Activated T-cell treated with anti-CD3 and anti-CD28 coated beads, Interleukin-2, amount 50 U/mL, for 72 hours (primary cell): ENCODE data around the gene PRDM7. TPM values are rescaled to one million over a fixed set of nuclear protein-coding genes. Genes with fewer than 3 reads are reported as not detected.

Experiments used
- ATAC-seq, 2 donors: fragments of 150-1000 bp; cut with Tn5 transposase; replicated peaks in 1 of 2; 2 replicates each; pipeline ENCODE4 v1.10.0; 2021; ENCODE audit warnings: moderate library complexity in 2 of 2, mild to moderate bottlenecking in 1 of 2
- DNase-seq, 2 donors: peaks; one replicate each; pipeline ENCODE4 v3.0.0; 2021 to 2022; ENCODE audit warnings: mixed read lengths in 1 of 2
- H3K27ac Mint-ChIP-seq: one replicate; pipeline ENCODE4 v1.8.0; 2022; ENCODE audit warnings: mild to moderate bottlenecking, moderate library complexity, mixed read lengths
- H3K27me3 Mint-ChIP-seq: one replicate; pipeline ENCODE4 v1.8.0; 2022; ENCODE audit warnings: low read depth, mixed read lengths
- H3K36me3 Mint-ChIP-seq, 2 donors: one replicate each; pipeline ENCODE4 v1.8.0; 2022; ENCODE audit warnings: mixed read lengths in 2 of 2, mild to moderate bottlenecking in 1 of 2; ENCODE audit not compliant: insufficient read depth in 2 of 2
- H3K4me1 Mint-ChIP-seq: one replicate; pipeline ENCODE4 v1.8.0; 2022; ENCODE audit warnings: low read depth, mixed read lengths
- H3K4me3 Mint-ChIP-seq, 2 donors: one replicate each; pipeline ENCODE4 v1.8.0; 2022; ENCODE audit warnings: mild to moderate bottlenecking in 2 of 2, mixed read lengths in 2 of 2, moderate library complexity in 2 of 2
- H3K9me3 Mint-ChIP-seq, 2 donors: one replicate each; pipeline ENCODE4 v1.8.0; 2022; ENCODE audit warnings: mixed read lengths in 2 of 2
- total RNA-seq, 2 donors: library from RNA; stranded (reverse); gene quantifications; one replicate each; pipeline ENCODE4 v1.2.3, GENCODE V29; 2022

PRDM7 gene
- total RNA-seq, 2 donors from 2014 or later, result not detected

DNA sequence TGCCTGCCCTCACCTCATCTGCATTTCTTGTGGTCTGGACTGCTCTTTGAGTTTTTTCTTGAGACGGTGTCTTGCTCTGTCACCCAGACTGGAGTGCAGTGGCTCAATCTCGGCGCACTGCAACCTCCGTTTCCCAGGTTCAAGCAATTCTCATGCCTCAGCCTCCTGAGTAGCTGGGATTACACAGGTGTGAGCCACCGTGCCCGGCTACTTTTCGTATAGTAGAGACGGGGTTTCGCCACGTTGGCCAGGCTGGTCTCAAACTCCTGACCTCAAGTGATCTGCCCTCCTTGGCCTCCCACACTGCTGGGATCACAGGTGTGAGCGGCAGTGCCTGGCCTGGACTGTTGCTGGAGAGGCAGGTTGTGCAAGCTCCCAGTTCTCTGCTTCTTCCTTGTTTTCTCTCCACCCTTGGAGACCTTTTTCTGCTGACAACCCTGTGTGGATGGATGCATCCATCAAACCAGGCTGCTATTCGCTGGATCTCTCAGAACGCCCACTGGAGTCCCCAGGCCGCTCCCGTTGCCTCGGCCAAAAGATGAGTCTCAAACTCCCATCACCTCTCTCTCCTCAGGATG, 35.1 kb downstream of the PRDM7 start:
- Mint-ChIP-seq H3K4me3 (no peak overlapping the region), H3K36me3 (peaks cover 0 to 2% of the 10 kb centered on the region in 2 donors), H3K27me3 (peaks cover 7% of the 10 kb centered on the region), H3K27ac (no peak overlapping the region), H3K9me3 (no peaks in the 10 kb centered on the region), H3K4me1 (peaks cover 9% of the 10 kb centered on the region)
- no peak for ATAC-seq
- DNase-seq, result no peak

GRCh38 chr16:90040152-90041023, 36.7 kb downstream of the PRDM7 start:
- H3K36me3 Mint-ChIP-seq, result peaks cover 0 to 2% of the 10 kb centered on the region in 2 donors
- H3K27me3 Mint-ChIP-seq, result no peaks in the 10 kb centered on the region
- H3K4me3 Mint-ChIP-seq, result no peak overlapping the region
- H3K27ac Mint-ChIP-seq, result no peak overlapping the region
- DNase-seq (no peak), ATAC-seq (no peak)
- no peaks in the 10 kb centered on the region for H3K4me1 Mint-ChIP-seq
- no peaks in the 10 kb centered on the region for H3K9me3 Mint-ChIP-seq

- DNase-seq, result no peak
- Mint-ChIP-seq H3K9me3 (no peaks in the 10 kb centered on the region), H3K36me3 (peaks cover 2 to 3% of the 10 kb centered on the region in 2 donors), H3K27ac (no peak overlapping the region), H3K27me3 (no peaks in the 10 kb centered on the region), H3K4me1 (no peaks in the 10 kb centered on the region), H3K4me3 (no peak overlapping the region)
- ATAC-seq, result no peak
Measured at GRCh38 chr16:90037276-90037675, 39.9 kb downstream of the PRDM7 start.

DNA sequence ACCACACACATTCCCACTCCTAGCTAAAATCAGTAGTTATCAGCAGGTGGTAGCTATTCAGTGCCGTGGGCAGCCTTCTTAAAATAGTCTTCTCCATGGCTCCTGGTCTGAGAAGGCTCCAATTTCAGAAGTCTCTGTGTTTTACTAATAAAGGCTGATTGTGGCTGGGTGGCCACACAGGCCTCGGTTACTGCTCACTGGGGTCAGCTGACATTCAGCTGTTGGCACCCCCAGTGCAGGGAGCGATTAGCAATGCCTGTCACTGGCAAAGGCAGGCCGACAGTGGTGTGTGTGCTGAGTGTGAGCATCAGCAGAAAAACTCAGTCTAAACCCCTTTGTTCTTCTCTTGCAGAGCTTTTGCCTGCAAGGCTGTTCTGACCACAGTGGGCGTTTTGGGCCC, 41.2 kb downstream of the PRDM7 start:
- Mint-ChIP-seq H3K4me1 (no peaks in the 10 kb centered on the region), H3K9me3 (peaks cover 4 to 5% of the 10 kb centered on the region in 2 donors), H3K27me3 (no peaks in the 10 kb centered on the region), H3K4me3 (no peak overlapping the region), H3K27ac (no peak overlapping the region), H3K36me3 (peaks cover 10 to 11% of the 10 kb centered on the region in 2 donors)
- ATAC-seq (no peak), DNase-seq (no peak)

- H3K27ac Mint-ChIP-seq, result no peak overlapping the region
- no peaks in the 10 kb centered on the region for H3K4me1 Mint-ChIP-seq
- H3K4me3 Mint-ChIP-seq, result no peak overlapping the region
- H3K36me3 Mint-ChIP-seq, result peaks cover 10 to 11% of the 10 kb centered on the region in 2 donors
- no peak for ATAC-seq
- H3K27me3 Mint-ChIP-seq, result no peaks in the 10 kb centered on the region
- DNase-seq, result no peak
- peaks cover 4 to 5% of the 10 kb centered on the region in 2 donors for H3K9me3 Mint-ChIP-seq
Measured at GRCh38 chr16:90034504-90034903, 42.6 kb downstream of the PRDM7 start.

DNA sequence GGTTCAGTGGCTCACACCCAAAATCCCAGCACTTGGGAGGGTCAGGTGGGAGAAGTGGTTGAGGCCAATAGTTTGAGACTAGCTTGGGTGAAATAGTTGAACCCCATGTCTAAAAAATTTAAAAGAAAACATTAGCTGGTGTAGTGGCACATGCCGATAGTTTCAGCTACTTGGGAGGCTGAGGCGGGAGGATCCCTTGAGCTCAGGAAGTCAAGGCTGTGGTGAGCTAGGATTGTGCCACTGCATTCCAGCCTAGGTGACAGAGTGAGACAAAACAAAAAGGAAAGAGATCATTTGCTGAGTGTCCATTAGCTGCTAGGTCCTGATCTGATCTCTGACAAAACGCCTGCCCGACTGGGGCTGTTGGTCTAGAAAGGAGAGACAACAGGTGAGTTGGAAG, 43.7 kb downstream of the PRDM7 start:
- H3K4me1 Mint-ChIP-seq, result no peaks in the 10 kb centered on the region
- peaks cover 4 to 5% of the 10 kb centered on the region in 2 donors for H3K9me3 Mint-ChIP-seq
- ATAC-seq (no peak), DNase-seq (no peak)
- no peaks in the 10 kb centered on the region for H3K27me3 Mint-ChIP-seq
- no peak overlapping the region for H3K27ac Mint-ChIP-seq
- no peak overlapping the region for H3K4me3 Mint-ChIP-seq
- peaks cover 10 to 11% of the 10 kb centered on the region in 2 donors for H3K36me3 Mint-ChIP-seq

- H3K4me1 Mint-ChIP-seq, result no peaks in the 10 kb centered on the region
- no peaks in the 10 kb centered on the region for H3K27me3 Mint-ChIP-seq
- peak overlapping the region; percentile 62 for H3K27ac Mint-ChIP-seq
Measured at GRCh38 chr16:90032674-90033331, 44.3 kb downstream of the PRDM7 start.

DNA sequence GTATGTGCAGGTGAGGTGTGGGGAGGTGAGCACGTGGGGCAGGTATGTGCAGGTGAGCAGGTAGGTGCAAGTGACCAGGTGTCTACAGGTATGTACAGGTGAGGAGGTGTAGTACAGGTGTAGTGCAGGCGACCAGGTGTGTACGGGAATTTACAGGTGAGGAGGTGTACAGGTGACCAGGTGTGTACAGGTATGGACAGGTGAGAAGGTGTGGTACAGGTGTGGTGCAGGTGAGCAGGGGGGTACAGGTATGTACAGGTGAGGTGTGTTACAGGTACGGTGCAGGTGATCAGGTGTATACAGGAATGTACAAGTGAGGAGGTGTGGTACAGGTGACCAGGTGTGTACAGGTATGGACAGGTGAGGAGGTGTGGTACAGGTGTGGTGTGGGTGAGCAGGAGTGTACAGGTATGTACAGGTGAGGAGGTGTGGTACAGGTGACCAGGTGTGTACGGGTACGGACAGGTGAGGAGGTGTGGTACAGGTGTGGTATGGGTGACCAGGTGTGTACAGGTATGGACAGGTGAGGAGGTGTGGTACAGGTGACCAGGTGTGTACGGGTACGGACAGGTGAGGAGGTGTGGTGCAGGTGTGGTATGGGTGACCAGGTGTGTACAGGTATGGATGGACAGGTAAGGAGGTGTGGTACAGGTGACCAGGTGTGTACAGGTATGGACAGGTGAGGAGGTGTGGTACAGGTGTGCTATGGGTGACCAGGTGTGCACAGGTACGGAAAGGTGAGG, 45.0 kb downstream of the PRDM7 start:
- ATAC-seq (no peak), DNase-seq (no peak)
- H3K27ac Mint-ChIP-seq, result peak overlapping the region; percentile 62
- no peaks in the 10 kb centered on the region for H3K27me3 Mint-ChIP-seq
- peaks cover 4 to 5% of the 10 kb centered on the region in 2 donors for H3K9me3 Mint-ChIP-seq
- H3K36me3 Mint-ChIP-seq, result peaks cover 10 to 11% of the 10 kb centered on the region in 2 donors
- peak overlapping the region in 1 of 2 donors; percentile 31 for H3K4me3 Mint-ChIP-seq
- no peaks in the 10 kb centered on the region for H3K4me1 Mint-ChIP-seq

More at GRCh38 chr16:90032674-90033331, 44.3 kb downstream of the PRDM7 start:
- peak; percentile 37 to 49 for ATAC-seq
- DNase-seq, result no peak
- peaks cover 10 to 11% of the 10 kb centered on the region in 2 donors for H3K36me3 Mint-ChIP-seq
- H3K9me3 Mint-ChIP-seq, result peaks cover 4 to 5% of the 10 kb centered on the region in 2 donors
- peak overlapping the region in 1 of 2 donors; percentile 31 for H3K4me3 Mint-ChIP-seq

DNA sequence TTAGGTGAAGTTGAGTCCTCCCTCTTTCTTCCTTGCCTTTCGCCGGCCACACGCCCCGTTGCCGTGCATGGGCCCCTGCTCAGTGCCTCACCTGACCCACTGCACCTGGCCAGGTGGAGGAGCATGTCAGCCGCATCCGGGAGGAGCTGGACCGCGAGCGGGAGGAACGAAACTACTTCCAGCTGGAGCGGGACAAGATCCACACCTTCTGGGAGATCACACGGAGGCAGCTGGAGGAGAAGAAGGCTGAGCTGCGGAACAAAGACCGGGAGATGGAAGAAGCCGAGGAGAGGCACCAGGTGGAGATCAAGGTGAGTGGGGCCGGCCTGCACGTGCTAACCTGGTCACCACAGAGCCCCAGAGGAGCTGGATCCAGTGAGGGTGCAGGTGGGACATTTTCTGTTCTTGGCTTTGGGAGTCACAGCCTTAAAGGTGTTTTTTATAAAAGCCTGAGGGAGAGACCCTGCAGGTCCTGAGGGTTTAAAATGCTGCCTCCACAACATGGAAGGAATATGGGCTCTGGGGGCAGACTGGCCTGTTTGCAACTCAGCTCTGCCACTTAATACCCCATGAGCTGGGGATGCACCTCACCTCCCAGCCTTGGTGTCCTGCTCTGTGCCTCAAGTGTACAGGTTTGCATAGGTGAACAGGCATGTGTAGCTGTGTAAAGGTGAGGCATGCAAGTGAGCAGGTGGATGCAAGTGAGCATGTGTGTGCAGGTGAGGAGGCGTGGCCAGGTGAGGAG, 45.8 kb downstream of the PRDM7 start:
- Mint-ChIP-seq H3K9me3 (peaks cover 4 to 5% of the 10 kb centered on the region in 2 donors), H3K27me3 (no peaks in the 10 kb centered on the region), H3K27ac (peak overlapping the region; percentile 62), H3K4me1 (peaks cover 1% of the 10 kb centered on the region), H3K36me3 (peaks cover 10 to 11% of the 10 kb centered on the region in 2 donors), H3K4me3 (no peak overlapping the region)
- DNase-seq, result no peak
- ATAC-seq, result peak; percentile 41 to 56

DNA sequence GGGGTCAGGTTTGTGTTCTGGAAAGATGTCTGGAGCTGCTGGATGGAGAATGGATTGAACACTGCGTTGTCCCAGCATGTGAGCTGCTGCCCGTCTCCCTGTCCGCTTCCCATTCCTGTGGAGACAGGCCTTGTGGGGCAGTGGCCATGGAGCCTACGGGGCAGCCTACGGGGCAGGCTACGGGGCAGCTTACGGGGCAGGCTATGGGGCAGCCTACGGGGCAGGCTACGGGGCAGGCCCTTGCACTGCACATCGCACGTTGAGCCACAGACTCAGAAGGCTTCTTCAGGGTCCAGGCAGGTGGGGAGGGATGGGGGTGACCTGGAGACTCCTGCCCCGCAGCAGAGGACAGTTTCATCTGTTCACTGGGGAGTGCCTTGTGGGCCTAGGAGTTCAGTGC, 48.1 kb downstream of the PRDM7 start:
- H3K27ac Mint-ChIP-seq, result no peak overlapping the region
- no peaks in the 10 kb centered on the region for H3K27me3 Mint-ChIP-seq
- no peak for DNase-seq
- H3K4me1 Mint-ChIP-seq, result peaks cover 10% of the 10 kb centered on the region
- no peak overlapping the region for H3K4me3 Mint-ChIP-seq
- peaks cover 10 to 11% of the 10 kb centered on the region in 2 donors for H3K36me3 Mint-ChIP-seq
- peaks cover 4 to 5% of the 10 kb centered on the region in 2 donors for H3K9me3 Mint-ChIP-seq
- no peak for ATAC-seq

- peaks cover 10% of the 10 kb centered on the region for H3K4me1 Mint-ChIP-seq
- no peak overlapping the region for H3K4me3 Mint-ChIP-seq
Measured at GRCh38 chr16:90027611-90028010, 49.5 kb downstream of the PRDM7 start.

DNA sequence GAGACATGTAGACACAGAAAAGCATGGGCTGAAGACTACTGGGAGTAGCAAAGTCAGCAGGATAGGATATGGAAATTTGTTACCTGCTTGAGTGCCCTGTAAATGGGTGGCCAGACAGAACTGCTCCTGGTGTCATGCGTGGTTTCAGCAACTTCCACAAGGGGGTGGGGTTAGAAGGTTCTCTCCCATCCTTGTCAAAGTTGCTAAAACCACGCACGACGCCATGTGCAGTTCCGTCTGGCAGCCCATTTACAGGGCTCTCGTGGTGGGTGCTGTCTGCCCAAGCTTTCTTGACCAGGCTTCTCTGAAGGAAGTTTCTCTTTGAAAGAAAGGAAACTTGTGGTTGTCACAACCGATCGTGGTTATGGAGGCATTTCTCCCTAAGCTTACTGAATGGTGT, 51.0 kb downstream of the PRDM7 start:
- ATAC-seq (no peak), DNase-seq (no peak)
- peaks cover 0 to 2% of the 10 kb centered on the region in 2 donors for H3K9me3 Mint-ChIP-seq
- no peak overlapping the region for H3K4me3 Mint-ChIP-seq
- peaks cover 18% of the 10 kb centered on the region for H3K4me1 Mint-ChIP-seq
- no peak overlapping the region for H3K27ac Mint-ChIP-seq
- peaks cover 0 to 5% of the 10 kb centered on the region in 2 donors for H3K36me3 Mint-ChIP-seq
- H3K27me3 Mint-ChIP-seq, result no peaks in the 10 kb centered on the region

More at GRCh38 chr16:90027611-90028010, 49.5 kb downstream of the PRDM7 start:
- Mint-ChIP-seq H3K27ac (no peak overlapping the region), H3K9me3 (peaks cover 4 to 5% of the 10 kb centered on the region in 2 donors), H3K36me3 (peaks cover 10 to 11% of the 10 kb centered on the region in 2 donors), H3K27me3 (no peaks in the 10 kb centered on the region)
- DNase-seq (no peak), ATAC-seq (no peak)
